Activated naive CD8-positive, alpha-beta T cell treated with anti-CD3 and anti-CD28 coated beads, Interleukin-2, amount 50 U/mL, for 24 hours (primary cell): ENCODE data around the gene LEKR1.

Source experiments
- ATAC-seq: fragments of 150-1000 bp; cut with Tn5 transposase; one replicate; pipeline ENCODE4 v1.10.0; 2021
- DNase-seq: peaks from one replicate; pipeline ENCODE4 v3.0.0; 2021
- H3K27ac Mint-ChIP-seq: one replicate; pipeline ENCODE4 v1.8.0; 2021; ENCODE audit warnings: mild to moderate bottlenecking, mixed read lengths
- H3K27me3 Mint-ChIP-seq: one replicate; pipeline ENCODE4 v1.8.0; 2021; ENCODE audit warnings: mixed read lengths
- H3K36me3 Mint-ChIP-seq: one replicate; pipeline ENCODE4 v1.8.0; 2021; ENCODE audit warnings: low read depth, mixed read lengths
- H3K4me1 Mint-ChIP-seq: one replicate; pipeline ENCODE4 v1.8.0; 2021; ENCODE audit warnings: mixed read lengths
- H3K4me3 Mint-ChIP-seq: one replicate; pipeline ENCODE4 v1.8.0; 2021; ENCODE audit warnings: mild to moderate bottlenecking, moderate library complexity, mixed read lengths
- H3K9me3 Mint-ChIP-seq: one replicate; pipeline ENCODE4 v1.8.0; 2021; ENCODE audit warnings: mixed read lengths

The LEKR1 gene

DNA sequence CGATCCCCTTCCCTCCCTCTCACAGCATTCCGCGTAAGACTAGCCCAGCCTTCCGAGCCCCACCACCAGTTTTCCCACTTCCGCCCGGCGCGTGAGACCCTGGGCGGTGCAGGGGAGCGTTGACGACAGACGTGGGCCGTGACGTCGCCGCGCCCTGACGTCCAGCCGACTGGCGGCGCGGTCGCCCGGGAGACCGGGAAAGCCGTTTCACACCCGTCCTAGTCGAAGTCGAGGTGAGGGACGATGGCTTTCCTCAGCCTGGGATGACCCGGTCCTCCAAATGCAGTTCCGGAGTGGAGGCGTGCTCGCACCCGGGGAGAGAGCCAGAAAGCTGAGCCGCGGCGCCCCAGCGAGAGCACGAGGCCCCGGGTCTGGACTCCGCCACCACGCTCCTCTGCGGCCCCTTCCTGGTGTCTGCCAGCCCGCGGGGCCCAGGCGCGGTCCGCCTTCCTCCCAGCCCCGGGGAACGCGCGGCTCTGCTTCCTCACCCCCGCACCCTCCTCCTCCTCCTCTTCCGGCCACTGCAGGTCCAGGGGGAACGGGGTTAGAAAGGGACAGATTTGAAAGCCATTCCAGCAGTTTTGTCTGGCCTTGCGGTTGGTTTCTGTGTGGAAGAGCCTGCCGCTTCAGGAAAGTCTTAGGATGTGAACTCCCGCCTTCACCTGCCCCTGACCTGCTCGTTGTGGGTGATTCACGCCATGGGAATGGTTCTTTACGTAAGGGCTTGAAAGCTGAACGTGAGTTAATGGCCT, at the start of gene LEKR1:
Gene LEKR1, plus strand, starts transcription at position 210 of the 752 bp plus-strand sequence. CDS start 2,977 bp downstream, outside the sequence.
- ATAC-seq, result peak; percentile 87

DNA sequence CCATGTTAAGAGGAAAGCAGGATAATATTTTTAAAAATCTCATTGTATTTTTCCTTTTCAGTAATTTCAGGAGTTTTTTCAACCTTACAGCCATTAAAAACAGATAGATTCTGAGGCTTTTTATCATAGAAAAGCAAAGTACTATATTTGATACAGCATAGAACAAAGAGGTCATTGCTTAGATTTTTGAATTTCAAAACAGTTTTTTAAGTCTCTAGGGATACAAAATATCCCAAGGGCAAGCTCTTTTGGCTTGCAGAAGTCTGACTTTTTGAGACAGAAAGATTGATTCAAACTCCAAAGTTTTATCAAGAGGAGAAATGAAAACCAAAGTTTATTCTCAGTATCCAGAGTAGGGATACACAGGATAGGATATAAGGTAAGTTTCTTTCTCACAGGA, 49.3 kb upstream of the LEKR1 start:
- DNase-seq (no peak), ATAC-seq (no peak)
- Mint-ChIP-seq H3K4me3 (no peak overlapping the region), H3K27me3 (no peaks in the 10 kb centered on the region), H3K9me3 (no peaks in the 10 kb centered on the region), H3K4me1 (no peaks in the 10 kb centered on the region), H3K27ac (no peak overlapping the region), H3K36me3 (no peaks in the 10 kb centered on the region)

More for the DNA sequence above, at the start of gene LEKR1:
- Mint-ChIP-seq H3K4me1 (peaks cover 27% of the 10 kb centered on the region), H3K27ac (peak within 1 kb of the TSS; percentile 95), H3K4me3 (peak within 1 kb of the TSS; percentile 84), H3K27me3 (no peaks in the 10 kb centered on the region), H3K36me3 (no peaks in the 10 kb centered on the region), H3K9me3 (no peaks in the 10 kb centered on the region)
- peak; percentile 83 for DNase-seq

DNA sequence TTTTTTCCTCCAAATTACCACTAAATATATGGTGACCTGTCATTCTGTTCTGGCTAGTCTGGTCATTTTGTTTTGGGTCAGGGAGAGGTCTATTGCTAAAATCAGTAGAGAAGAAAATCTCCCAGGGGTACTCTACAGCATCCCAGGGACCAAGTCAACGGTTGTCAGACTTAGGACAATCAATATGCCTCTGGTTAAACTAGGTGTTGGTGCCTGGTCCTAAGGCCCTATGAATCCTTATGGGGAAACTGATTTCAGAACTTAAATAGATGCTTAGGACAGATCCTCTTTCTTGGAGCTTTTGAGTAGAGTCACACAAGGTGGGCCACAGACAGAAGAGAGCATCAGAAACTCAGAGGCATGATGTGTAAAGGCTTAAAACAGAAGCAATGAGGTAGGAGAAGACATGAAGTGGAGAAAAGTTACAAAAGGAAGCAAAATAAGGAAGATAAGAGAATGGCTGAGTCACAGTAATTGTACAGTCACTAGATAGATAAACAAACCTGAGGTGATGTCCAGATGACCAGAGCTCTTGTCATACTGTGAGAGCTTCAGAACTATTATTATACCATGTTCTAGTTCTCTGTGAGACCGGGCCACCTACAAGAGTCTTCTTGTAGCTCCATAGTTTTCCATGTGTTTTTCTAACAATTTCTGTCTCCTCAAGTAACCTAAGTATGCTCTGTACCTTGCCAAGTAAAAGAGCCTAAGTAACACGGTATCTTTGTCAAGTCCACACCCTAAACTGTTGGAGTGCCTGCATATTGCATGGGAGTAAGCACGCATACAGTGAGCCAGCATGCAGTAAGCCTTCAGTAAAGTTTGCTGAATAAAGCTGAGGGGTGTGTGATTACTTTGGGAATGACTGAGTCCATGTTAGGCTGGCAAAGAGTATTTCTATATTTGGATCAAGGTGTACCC, 44.6 kb upstream of the LEKR1 start:
- no peaks in the 10 kb centered on the region for H3K4me1 Mint-ChIP-seq
- H3K36me3 Mint-ChIP-seq, result no peaks in the 10 kb centered on the region
- no peak overlapping the region for H3K4me3 Mint-ChIP-seq
- no peak overlapping the region for H3K27ac Mint-ChIP-seq
- ATAC-seq (no peak), DNase-seq (no peak)
- H3K27me3 Mint-ChIP-seq, result no peaks in the 10 kb centered on the region
- H3K9me3 Mint-ChIP-seq, result no peaks in the 10 kb centered on the region

DNA sequence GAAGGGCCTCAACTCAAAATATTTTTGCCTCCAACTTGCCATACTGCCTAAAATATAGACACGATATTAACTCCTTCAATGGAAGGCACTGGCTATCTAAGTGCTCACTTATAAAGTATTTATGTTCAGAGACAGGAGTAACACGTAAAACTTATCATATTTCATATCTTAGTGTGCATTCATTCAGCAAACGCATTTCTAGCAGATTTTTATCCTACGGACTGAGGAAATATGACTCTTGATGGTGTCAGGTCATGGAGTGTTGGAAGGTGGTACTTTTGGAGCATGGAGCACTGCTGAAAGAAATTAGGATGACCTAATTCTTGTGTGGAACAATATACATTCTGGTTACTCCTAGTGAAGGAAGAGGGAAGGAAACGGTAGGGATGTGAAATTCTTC, 43.8 kb upstream of the LEKR1 start:
- no peak for DNase-seq
- peaks cover 1% of the 10 kb centered on the region for H3K4me1 Mint-ChIP-seq

DNA sequence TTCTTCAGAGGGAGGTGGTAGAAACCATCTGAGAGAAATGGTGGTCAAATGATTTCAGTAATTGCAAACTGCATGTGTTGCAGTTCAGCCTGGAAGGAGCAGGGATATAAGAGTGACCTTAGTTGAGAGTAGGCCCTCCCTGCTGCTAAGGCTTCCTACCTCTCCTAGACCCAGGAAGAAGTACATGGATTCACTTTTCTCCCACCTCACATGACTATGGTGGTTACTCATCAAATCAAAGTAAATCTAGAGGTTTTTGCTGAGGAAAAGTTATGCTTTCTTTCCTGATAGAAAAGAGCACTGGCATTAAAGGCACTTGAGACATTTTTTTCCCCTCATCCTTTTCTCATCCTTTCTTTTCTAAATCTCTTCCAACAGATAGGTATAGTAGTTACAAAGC, 43.2 kb upstream of the LEKR1 start:
- ATAC-seq (no peak), DNase-seq (no peak)
- Mint-ChIP-seq H3K27ac (no peak overlapping the region), H3K27me3 (no peaks in the 10 kb centered on the region), H3K4me1 (peaks cover 7% of the 10 kb centered on the region), H3K9me3 (no peaks in the 10 kb centered on the region), H3K36me3 (peaks cover 3% of the 10 kb centered on the region), H3K4me3 (no peak overlapping the region)

More for the DNA sequence above, 43.8 kb upstream of the LEKR1 start:
- Mint-ChIP-seq H3K27ac (no peak overlapping the region), H3K36me3 (peaks cover under 1% of the 10 kb centered on the region), H3K9me3 (no peaks in the 10 kb centered on the region), H3K27me3 (no peaks in the 10 kb centered on the region), H3K4me3 (no peak overlapping the region)
- ATAC-seq, result no peak

DNA sequence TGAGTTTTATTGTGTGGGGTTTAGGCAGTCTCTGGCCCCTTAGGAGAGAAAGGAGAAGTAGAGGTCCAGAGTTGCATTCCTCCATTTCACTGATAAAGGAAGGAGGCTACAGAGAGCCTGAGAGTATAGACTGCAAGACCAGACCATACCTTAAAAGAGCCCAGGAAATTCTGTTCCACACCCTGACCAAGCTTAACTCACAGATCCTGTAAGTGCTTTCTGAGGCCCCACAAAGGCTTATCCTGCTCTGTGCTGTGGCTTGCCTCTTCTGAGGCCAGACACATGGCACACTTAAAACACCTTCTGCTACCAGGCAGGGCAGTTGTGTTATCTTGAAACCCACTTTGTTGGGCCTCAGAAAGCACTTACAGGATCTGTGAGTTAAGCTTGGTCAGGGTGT, 39.2 kb upstream of the LEKR1 start:
- H3K27ac Mint-ChIP-seq, result peak overlapping the region; percentile 53
- H3K9me3 Mint-ChIP-seq, result no peaks in the 10 kb centered on the region
- peaks cover 3% of the 10 kb centered on the region for H3K36me3 Mint-ChIP-seq
- DNase-seq (no peak), ATAC-seq (no peak)
- H3K4me1 Mint-ChIP-seq, result peaks cover 10% of the 10 kb centered on the region
- H3K4me3 Mint-ChIP-seq, result no peak overlapping the region
- H3K27me3 Mint-ChIP-seq, result no peaks in the 10 kb centered on the region

DNA sequence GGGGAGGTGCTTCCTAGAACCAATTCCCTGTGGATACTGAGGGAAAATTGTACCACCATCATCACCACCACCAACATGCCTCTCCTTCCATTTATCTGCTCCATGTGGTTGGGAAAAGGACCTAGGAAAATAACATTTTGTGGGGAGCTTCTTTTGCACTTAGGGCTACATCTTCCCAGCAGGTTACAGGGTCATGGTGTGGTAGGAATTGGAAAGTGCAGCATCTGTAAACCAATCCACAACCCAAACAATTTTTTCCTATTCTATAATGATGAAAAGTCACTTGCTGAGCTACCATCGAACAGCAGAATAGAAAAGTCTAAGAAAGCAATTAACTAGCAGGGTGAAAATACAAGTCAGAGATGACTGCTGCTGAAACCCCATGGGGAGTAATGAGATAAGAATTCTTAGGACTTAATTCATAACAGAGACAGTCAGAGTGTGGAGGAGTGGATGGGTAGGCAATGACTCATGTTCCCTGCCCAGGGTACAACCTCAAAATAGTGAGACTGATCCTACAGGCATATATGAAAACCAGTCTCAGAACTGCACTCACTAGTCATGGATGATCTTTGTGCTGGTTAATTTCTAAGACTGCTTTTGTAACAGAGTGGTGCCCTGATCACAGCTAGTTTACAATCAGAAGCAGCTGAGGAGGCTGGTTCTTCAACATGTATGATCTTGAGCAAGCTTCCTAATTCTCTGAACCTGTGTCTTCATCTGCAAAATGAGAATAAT, 38.1 kb upstream of the LEKR1 start:
- H3K36me3 Mint-ChIP-seq, result peaks cover 3% of the 10 kb centered on the region
- H3K27me3 Mint-ChIP-seq, result no peaks in the 10 kb centered on the region
- H3K4me3 Mint-ChIP-seq, result no peak overlapping the region
- peak overlapping the region; percentile 34 for H3K27ac Mint-ChIP-seq
- ATAC-seq (peak; percentile 97), DNase-seq (no peak)
- H3K9me3 Mint-ChIP-seq, result no peaks in the 10 kb centered on the region
- peaks cover 18% of the 10 kb centered on the region for H3K4me1 Mint-ChIP-seq

DNA sequence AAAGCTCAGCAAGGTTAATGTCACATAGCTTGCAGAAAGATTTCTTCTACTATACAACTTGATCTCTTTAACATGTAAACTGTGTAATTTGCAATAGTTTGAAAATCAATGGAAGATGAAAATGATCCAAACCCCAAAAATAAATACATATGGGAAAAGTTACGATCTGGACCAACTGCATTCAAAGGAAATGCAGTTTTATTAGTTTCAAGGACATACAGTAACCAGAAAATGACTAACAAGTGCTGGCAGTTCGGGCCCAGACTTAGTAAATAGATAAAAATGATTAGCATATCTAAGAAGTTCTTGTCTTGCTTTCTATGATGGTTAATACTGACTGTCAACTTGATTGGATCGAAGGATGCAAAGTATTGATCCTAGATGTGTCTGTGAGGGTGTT, 37.3 kb upstream of the LEKR1 start:
- H3K9me3 Mint-ChIP-seq, result no peaks in the 10 kb centered on the region
- H3K4me3 Mint-ChIP-seq, result no peak overlapping the region
- H3K27ac Mint-ChIP-seq, result no peak overlapping the region
- DNase-seq (no peak), ATAC-seq (no peak)
- H3K36me3 Mint-ChIP-seq, result peaks cover 5% of the 10 kb centered on the region
- no peaks in the 10 kb centered on the region for H3K27me3 Mint-ChIP-seq
- H3K4me1 Mint-ChIP-seq, result peaks cover 24% of the 10 kb centered on the region

DNA sequence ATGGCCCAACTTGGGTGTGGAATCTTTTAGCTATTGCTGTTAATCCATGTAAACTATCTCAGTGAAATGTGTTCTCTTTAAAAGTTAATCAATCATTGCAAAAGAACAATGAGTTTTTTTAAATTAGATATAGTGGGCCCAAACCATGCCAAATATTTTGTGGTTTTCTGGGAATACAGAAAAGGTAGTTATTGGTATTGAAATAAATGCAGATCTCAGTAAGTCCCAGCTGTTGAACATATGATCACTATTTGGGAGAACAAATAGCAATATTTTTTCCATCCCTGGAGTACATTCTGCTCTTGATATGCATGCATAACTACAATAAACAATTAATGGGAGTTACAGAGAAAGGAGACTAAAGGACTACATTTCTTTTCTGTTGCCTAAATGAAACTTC, 36.0 kb upstream of the LEKR1 start:
- Mint-ChIP-seq H3K4me1 (peaks cover 24% of the 10 kb centered on the region), H3K27ac (no peak overlapping the region), H3K4me3 (no peak overlapping the region), H3K27me3 (no peaks in the 10 kb centered on the region), H3K36me3 (peaks cover 5% of the 10 kb centered on the region), H3K9me3 (no peaks in the 10 kb centered on the region)
- no peak for ATAC-seq
- no peak for DNase-seq

DNA sequence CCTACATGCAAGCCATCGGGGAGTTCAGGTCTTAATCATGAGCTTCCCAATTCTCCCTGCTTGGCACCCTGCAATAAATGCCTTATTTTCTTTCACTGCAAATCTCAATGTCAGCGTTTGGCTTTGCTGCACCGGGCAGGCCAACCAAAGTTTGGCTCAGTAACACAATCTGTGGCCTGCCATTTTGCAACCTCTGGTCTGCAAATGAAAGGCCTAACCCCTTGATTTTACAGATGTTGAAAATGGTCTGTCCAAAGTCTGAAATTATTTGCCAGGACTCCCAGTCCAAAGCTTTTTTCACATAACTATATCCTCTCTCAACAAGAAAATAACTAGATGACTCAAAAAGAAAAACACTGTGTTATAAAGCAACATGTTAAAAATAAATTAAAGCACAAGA, 34.0 kb upstream of the LEKR1 start:
- Mint-ChIP-seq H3K9me3 (no peaks in the 10 kb centered on the region), H3K27me3 (no peaks in the 10 kb centered on the region), H3K36me3 (peaks cover 5% of the 10 kb centered on the region), H3K4me1 (peaks cover 29% of the 10 kb centered on the region), H3K27ac (no peak overlapping the region), H3K4me3 (no peak overlapping the region)
- ATAC-seq, result no peak
- DNase-seq, result no peak

DNA sequence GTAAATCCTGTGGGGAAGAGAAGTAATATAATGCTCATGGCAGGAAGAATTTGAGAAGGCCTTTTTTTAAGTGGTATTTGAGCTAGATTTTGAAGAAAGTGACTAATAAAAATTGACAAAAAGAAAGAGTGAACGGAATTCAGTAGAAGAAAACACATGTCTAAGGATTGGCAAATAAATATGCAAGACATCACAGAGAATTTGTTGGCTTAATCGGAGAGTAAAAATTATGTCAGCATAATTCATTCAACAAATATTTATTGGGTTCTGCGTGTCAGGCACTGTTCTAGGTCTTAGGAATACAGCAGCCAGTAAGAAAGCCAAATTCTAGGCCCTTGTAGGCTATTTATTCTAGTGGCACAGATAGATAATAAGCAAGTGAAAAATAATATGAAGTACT, 33.6 kb upstream of the LEKR1 start:
- ATAC-seq (no peak), DNase-seq (no peak)
- H3K9me3 Mint-ChIP-seq, result no peaks in the 10 kb centered on the region
- H3K4me3 Mint-ChIP-seq, result no peak overlapping the region
- peaks cover 25% of the 10 kb centered on the region for H3K4me1 Mint-ChIP-seq
- H3K36me3 Mint-ChIP-seq, result peaks cover 3% of the 10 kb centered on the region
- H3K27ac Mint-ChIP-seq, result no peak overlapping the region
- H3K27me3 Mint-ChIP-seq, result no peaks in the 10 kb centered on the region

DNA sequence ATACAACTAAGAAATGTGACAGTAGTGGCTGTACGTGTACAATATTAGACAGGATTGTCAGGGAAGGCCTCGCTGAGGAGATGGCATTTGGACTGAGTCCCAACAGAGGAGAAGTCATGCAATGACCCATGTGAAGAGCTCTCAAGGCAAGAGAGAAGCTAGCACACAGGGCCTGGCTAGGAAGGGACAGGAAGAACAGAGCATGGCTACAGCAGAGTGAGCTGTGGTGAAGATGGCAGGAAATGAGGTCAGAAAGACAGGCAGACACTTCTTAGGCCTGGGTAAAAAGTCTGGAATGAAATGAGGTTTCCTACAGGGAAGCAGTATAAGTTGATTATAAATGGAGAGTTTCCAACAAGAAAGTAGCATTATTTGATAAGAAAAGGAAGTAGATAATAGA, 33.2 kb upstream of the LEKR1 start:
- Mint-ChIP-seq H3K36me3 (peaks cover 2% of the 10 kb centered on the region), H3K4me1 (peaks cover 21% of the 10 kb centered on the region), H3K27me3 (no peaks in the 10 kb centered on the region), H3K27ac (peak overlapping the region; percentile 2), H3K9me3 (no peaks in the 10 kb centered on the region), H3K4me3 (no peak overlapping the region)
- ATAC-seq (peak; percentile 48), DNase-seq (no peak)

DNA sequence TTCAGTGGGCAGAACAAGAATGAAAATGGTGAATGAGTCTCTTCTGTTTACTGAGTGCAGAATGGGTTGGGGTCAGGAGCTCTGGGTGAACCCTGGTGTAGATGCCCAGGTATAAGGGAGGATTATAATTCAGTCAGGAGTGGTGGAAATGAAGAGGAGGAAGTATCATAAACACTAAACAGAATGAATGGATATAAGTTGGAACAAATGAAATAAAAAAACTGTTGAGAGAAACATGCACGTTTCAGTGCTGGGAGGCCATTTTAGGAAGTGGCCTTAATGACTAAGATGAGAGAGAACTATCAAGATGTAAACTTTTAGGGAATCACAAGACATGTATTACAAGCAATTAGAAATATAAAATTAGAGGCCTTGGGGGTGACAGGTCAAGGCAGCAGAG, 32.8 kb upstream of the LEKR1 start:
- DNase-seq, result no peak
- ATAC-seq, result no peak
- Mint-ChIP-seq H3K4me1 (peaks cover 18% of the 10 kb centered on the region), H3K36me3 (peaks cover 2% of the 10 kb centered on the region), H3K27me3 (no peaks in the 10 kb centered on the region), H3K4me3 (no peak overlapping the region), H3K9me3 (no peaks in the 10 kb centered on the region), H3K27ac (peak overlapping the region; percentile 2)

DNA sequence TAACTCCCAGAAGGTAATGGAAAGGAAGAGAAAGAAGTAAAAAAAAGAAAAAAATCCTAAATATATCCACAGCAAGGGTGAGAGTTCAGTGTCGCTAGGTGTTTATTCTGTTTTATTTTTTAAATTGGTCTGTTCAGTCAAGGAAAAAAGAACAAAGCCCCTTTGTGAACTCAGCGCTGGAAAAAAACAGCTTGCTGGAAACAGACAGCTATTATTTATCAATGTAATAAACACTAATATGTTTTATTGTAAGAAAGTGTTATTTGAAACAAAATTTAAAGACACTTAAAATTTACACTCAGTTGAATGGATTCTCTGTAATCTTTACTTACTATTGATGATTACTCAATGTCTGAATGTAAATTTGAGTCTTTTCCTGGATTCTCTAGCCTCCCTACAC, 32.3 kb upstream of the LEKR1 start:
- H3K27me3 Mint-ChIP-seq, result no peaks in the 10 kb centered on the region
- peaks cover 18% of the 10 kb centered on the region for H3K4me1 Mint-ChIP-seq
- H3K36me3 Mint-ChIP-seq, result peaks cover 2% of the 10 kb centered on the region
- no peak overlapping the region for H3K27ac Mint-ChIP-seq
- DNase-seq (no peak), ATAC-seq (no peak)
- H3K9me3 Mint-ChIP-seq, result no peaks in the 10 kb centered on the region
- H3K4me3 Mint-ChIP-seq, result no peak overlapping the region
